Vagina (tissue), 2 donors: Measurements from ENCODE around the gene THAP5.

Experiments used
- CTCF ChIP-seq, 3 experiments: fragments of 450-650 bp in 2 of 3; fragments of 200-600 bp in 1 of 3; sonication (generic) in 1 of 3; IDR thresholded peaks; one replicate each; pipeline ENCODE4 v1.5.1; 2017 to 2019; ENCODE audit warnings: antibody characterized with exemption in 3 of 3, mild to moderate bottlenecking in 2 of 3, moderate library complexity in 2 of 3
- POLR2A ChIP-seq, 2 donors: fragments of 450-650 bp; IDR thresholded peaks; one replicate each; pipeline ENCODE4 v1.6.1; 2017; ENCODE audit warnings: antibody characterized with exemption in 2 of 2, mild to moderate bottlenecking in 2 of 2, moderate library complexity in 2 of 2
- POLR2AphosphoS5 ChIP-seq, 2 donors: sonication (generic); formaldehyde crosslinking; IDR thresholded peaks; one replicate each; pipeline ENCODE4 v1.9.0; 2017; ENCODE audit warnings: antibody characterized with exemption in 2 of 2, mild to moderate bottlenecking in 2 of 2, low read depth in 1 of 2; ENCODE audit not compliant: insufficient read depth in 1 of 2

DNA sequence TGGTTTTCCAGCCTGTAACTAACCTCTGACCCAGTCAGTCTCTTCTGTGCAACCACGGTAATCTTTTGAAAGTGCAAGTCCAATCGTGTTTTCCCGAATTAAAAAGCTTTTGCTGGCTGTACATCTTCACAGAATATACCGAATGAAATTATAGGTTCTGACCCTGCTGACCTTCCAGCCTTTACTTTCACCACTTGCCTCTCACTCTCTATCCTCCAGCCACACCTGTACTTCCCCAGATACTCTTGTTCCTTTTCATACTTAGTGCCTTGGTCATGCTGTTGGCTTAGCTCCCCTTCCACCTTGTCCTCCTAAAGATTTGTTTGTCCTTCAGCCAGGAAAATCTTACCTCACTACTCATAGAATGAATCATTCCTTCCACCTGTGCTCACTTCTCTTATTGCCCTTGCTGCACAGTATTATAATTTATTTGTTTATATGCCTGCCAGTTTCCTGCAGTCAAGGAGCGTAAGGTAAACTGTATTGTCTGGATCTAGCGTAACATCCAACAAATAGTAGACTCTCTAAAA is 41.3 kb downstream of the THAP5 start:
- no peak for TF ChIP-seq POLR2AphosphoS5 (IDR thresholded peaks at IDR 0.05; ENCODE audit: insufficient read depth in 1 of 2, low read depth in 1 of 2)
- TF ChIP-seq CTCF (IDR thresholded peaks at IDR 0.05), result no peak
- no peak for TF ChIP-seq POLR2A (IDR thresholded peaks at IDR 0.05)
